Mononuclear cell (primary cell): ENCODE data around the gene DCAF6. TPM values are rescaled to one million over a fixed set of nuclear protein-coding genes. Genes with fewer than 3 reads are reported as not detected.

ENCODE experiments used
- H3K27me3 ChIP-seq: 2 replicates; pipeline ENCODE4 v1.6.0; 2011; ENCODE audit warnings: low read length, control low read depth; ENCODE audit not compliant: insufficient read depth
- H3K4me1 ChIP-seq: 2 replicates; pipeline ENCODE4 v1.5.1; 2011; ENCODE audit warnings: mild to moderate bottlenecking, low read length, control low read depth; ENCODE audit not compliant: insufficient read depth
- H3K4me3 ChIP-seq: 2 replicates; pipeline ENCODE4 v1.5.1; 2011; ENCODE audit warnings: mild to moderate bottlenecking, low read length, moderate library complexity
- H3K9me3 ChIP-seq: 2 replicates; pipeline ENCODE4 v1.5.1; 2011; ENCODE audit warnings: low read depth, mild to moderate bottlenecking, control low read depth, low read length
- total RNA-seq: library from RNA; depleted of rRNA; stranded (reverse); fragments of >200 nt; gene quantifications from one replicate; pipeline ENCODE4 v1.2.3, GENCODE V29; 2012

The DCAF6 gene
- total RNA-seq, 1 donor, result 15.1 TPM

GRCh38 chr1:167974698-167975097, 38.2 kb downstream of the DCAF6 start:
- Histone ChIP-seq H3K27me3 (no peaks in the 10 kb centered on the region), H3K4me1 (no peaks in the 10 kb centered on the region), H3K4me3 (no peak overlapping the region), H3K9me3 (no peaks in the 10 kb centered on the region)

- Histone ChIP-seq H3K4me1 (no peaks in the 10 kb centered on the region), H3K9me3 (no peaks in the 10 kb centered on the region), H3K27me3 (no peaks in the 10 kb centered on the region), H3K4me3 (no peak overlapping the region)
These were observed 40.8 kb downstream of the DCAF6 start for GRCh38 chr1:167977245-167977644.

GRCh38 chr1:167981933-167982332, 45.5 kb downstream of the DCAF6 start:
- Histone ChIP-seq H3K4me1 (no peaks in the 10 kb centered on the region), H3K27me3 (no peaks in the 10 kb centered on the region), H3K4me3 (no peak overlapping the region), H3K9me3 (no peaks in the 10 kb centered on the region)

- Histone ChIP-seq H3K4me1 (no peaks in the 10 kb centered on the region), H3K9me3 (no peaks in the 10 kb centered on the region), H3K27me3 (no peaks in the 10 kb centered on the region), H3K4me3 (no peak overlapping the region)
These were observed 47.4 kb downstream of the DCAF6 start for GRCh38 chr1:167983797-167984420.

GRCh38 chr1:167984886-167985489, 48.5 kb downstream of the DCAF6 start:
- no peaks in the 10 kb centered on the region for H3K4me1 ChIP-seq
- no peaks in the 10 kb centered on the region for H3K27me3 ChIP-seq
- no peak overlapping the region for H3K4me3 ChIP-seq
- H3K9me3 ChIP-seq, result no peaks in the 10 kb centered on the region

GRCh38 chr1:167987174-167987573, 50.7 kb downstream of the DCAF6 start:
- Histone ChIP-seq H3K9me3 (no peaks in the 10 kb centered on the region), H3K4me1 (no peaks in the 10 kb centered on the region), H3K27me3 (no peaks in the 10 kb centered on the region), H3K4me3 (no peak overlapping the region)

- H3K4me3 ChIP-seq, result no peak overlapping the region
- no peaks in the 10 kb centered on the region for H3K27me3 ChIP-seq
- H3K9me3 ChIP-seq, result no peaks in the 10 kb centered on the region
- H3K4me1 ChIP-seq, result no peaks in the 10 kb centered on the region
These were observed 55.1 kb downstream of the DCAF6 start for GRCh38 chr1:167991546-167991945.

- Histone ChIP-seq H3K27me3 (no peaks in the 10 kb centered on the region), H3K4me1 (no peaks in the 10 kb centered on the region), H3K9me3 (no peaks in the 10 kb centered on the region), H3K4me3 (no peak overlapping the region)
These were observed 57.2 kb downstream of the DCAF6 start for GRCh38 chr1:167993720-167994119.

- H3K4me1 ChIP-seq, result no peaks in the 10 kb centered on the region
- H3K4me3 ChIP-seq, result no peak overlapping the region
- H3K27me3 ChIP-seq, result no peaks in the 10 kb centered on the region
- H3K9me3 ChIP-seq, result no peaks in the 10 kb centered on the region
These were observed 58.1 kb downstream of the DCAF6 start for GRCh38 chr1:167994560-167994959.

- no peaks in the 10 kb centered on the region for H3K4me1 ChIP-seq
- H3K27me3 ChIP-seq, result no peaks in the 10 kb centered on the region
- H3K9me3 ChIP-seq, result no peaks in the 10 kb centered on the region
- no peak overlapping the region for H3K4me3 ChIP-seq
These were observed 58.6 kb downstream of the DCAF6 start for GRCh38 chr1:167995038-167995437.

- Histone ChIP-seq H3K27me3 (no peaks in the 10 kb centered on the region), H3K9me3 (no peaks in the 10 kb centered on the region)
These were observed 59.8 kb downstream of the DCAF6 start for GRCh38 chr1:167996266-167996665.

GRCh38 chr1:167997037-167997575, 60.6 kb downstream of the DCAF6 start:
- H3K4me1 ChIP-seq, result no peaks in the 10 kb centered on the region
- no peaks in the 10 kb centered on the region for H3K27me3 ChIP-seq
- no peak overlapping the region for H3K4me3 ChIP-seq
- H3K9me3 ChIP-seq, result no peaks in the 10 kb centered on the region

More at GRCh38 chr1:167996266-167996665, 59.8 kb downstream of the DCAF6 start:
- Histone ChIP-seq H3K4me3 (no peak overlapping the region), H3K4me1 (no peaks in the 10 kb centered on the region)

- H3K9me3 ChIP-seq, result no peaks in the 10 kb centered on the region
- H3K27me3 ChIP-seq, result no peaks in the 10 kb centered on the region
- no peaks in the 10 kb centered on the region for H3K4me1 ChIP-seq
These were observed 63.4 kb downstream of the DCAF6 start for GRCh38 chr1:167999877-168000276.

GRCh38 chr1:168000656-168001055, 64.2 kb downstream of the DCAF6 start:
- Histone ChIP-seq H3K9me3 (no peaks in the 10 kb centered on the region), H3K4me1 (no peaks in the 10 kb centered on the region), H3K27me3 (no peaks in the 10 kb centered on the region), H3K4me3 (no peak overlapping the region)

More at GRCh38 chr1:167999877-168000276, 63.4 kb downstream of the DCAF6 start:
- H3K4me3 ChIP-seq, result no peak overlapping the region

GRCh38 chr1:168001213-168001612, 64.7 kb downstream of the DCAF6 start:
- H3K4me1 ChIP-seq, result no peaks in the 10 kb centered on the region
- no peak overlapping the region for H3K4me3 ChIP-seq
- H3K9me3 ChIP-seq, result no peaks in the 10 kb centered on the region
- no peaks in the 10 kb centered on the region for H3K27me3 ChIP-seq

- Histone ChIP-seq H3K27me3 (no peaks in the 10 kb centered on the region), H3K4me3 (no peak overlapping the region), H3K4me1 (no peaks in the 10 kb centered on the region), H3K9me3 (no peaks in the 10 kb centered on the region)
These were observed 68.0 kb downstream of the DCAF6 start for GRCh38 chr1:168004531-168004930.
